Naive thymus-derived CD4-positive, alpha-beta T cell (primary cell): ENCODE data around the gene RNF151. TPM values are rescaled to one million over a fixed set of nuclear protein-coding genes. Genes with fewer than 3 reads are reported as not detected.

ENCODE experiments used
- ATAC-seq: fragments of 150-1000 bp; cut with Tn5 transposase; 2 replicates; pipeline ENCODE4 v1.10.0; 2021; ENCODE audit warnings: mild to moderate bottlenecking, moderate library complexity
- CTCF ChIA-PET: fragments of 350-600 bp; sonication (Branson Sonifier 250); formaldehyde crosslinking; loops from one replicate; lab custom pipeline; 2021; ENCODE audit warnings: antibody characterized with exemption; lab: Charles Lee
- POLR2A ChIA-PET: fragments of 350-600 bp; sonication (Branson Sonifier 250); formaldehyde crosslinking; loops from one replicate; lab custom pipeline; 2021; ENCODE audit warnings: antibody characterized with exemption, inconsistent platforms; lab: Charles Lee
- DNase-seq, 9 donors: peaks; one replicate each; pipeline versions ENCODE4 v3.0.0 to v3.0.0-alpha.2; 2020 to 2022; ENCODE audit warnings: mixed read lengths in 1 of 9
- H3K27ac ChIP-seq: one replicate; pipeline ENCODE4 v1.7.0; 2013; ENCODE audit warnings: mild to moderate bottlenecking, low read depth, low read length, moderate library complexity
- H3K27me3 ChIP-seq, 2 donors: one replicate each; pipeline ENCODE4 v1.7.0; 2013; ENCODE audit warnings: low read length in 2 of 2, mild to moderate bottlenecking in 2 of 2, moderate library complexity in 2 of 2; ENCODE audit not compliant: control insufficient read depth in 2 of 2, insufficient read depth in 2 of 2
- H3K36me3 ChIP-seq, 3 experiments: 1 replicate in 2 of 3; 2 replicates in 1 of 3; pipeline ENCODE4 v1.7.0; 2013; ENCODE audit warnings: low read length in 3 of 3, mild to moderate bottlenecking in 3 of 3, moderate library complexity in 1 of 3; ENCODE audit not compliant: insufficient read depth in 3 of 3, control insufficient read depth in 2 of 3
- H3K4me1 ChIP-seq, 2 donors: one replicate each; pipeline ENCODE4 v1.7.0; 2013; ENCODE audit warnings: low read length in 2 of 2, mild to moderate bottlenecking in 2 of 2, moderate library complexity in 1 of 2; ENCODE audit not compliant: control insufficient read depth in 2 of 2, insufficient read depth in 2 of 2
- H3K4me3 ChIP-seq: 2 replicates; pipeline ENCODE4 v1.7.0; 2013; ENCODE audit warnings: mild to moderate bottlenecking, low read length
- H3K9me3 ChIP-seq, 3 experiments: 1 replicate in 2 of 3; 2 replicates in 1 of 3; pipeline ENCODE4 v1.7.0; 2013; ENCODE audit warnings: low read length in 3 of 3; ENCODE audit not compliant: control insufficient read depth in 2 of 3
- H3K27ac Mint-ChIP-seq, 9 donors: one replicate each; pipeline ENCODE4 v1.8.0; 2020 to 2022; ENCODE audit warnings: mixed read lengths in 9 of 9, mild to moderate bottlenecking in 8 of 9, moderate library complexity in 5 of 9, inconsistent platforms in 2 of 9
- H3K27me3 Mint-ChIP-seq, 5 donors: one replicate each; pipeline ENCODE4 v1.8.0; 2021 to 2022; ENCODE audit warnings: mixed read lengths in 5 of 5, mild to moderate bottlenecking in 1 of 5
- H3K36me3 Mint-ChIP-seq, 5 donors: one replicate each; pipeline ENCODE4 v1.8.0; 2020 to 2022; ENCODE audit warnings: mixed read lengths in 5 of 5, mild to moderate bottlenecking in 3 of 5, inconsistent platforms in 1 of 5
- H3K4me1 Mint-ChIP-seq, 7 donors: one replicate each; pipeline ENCODE4 v1.8.0; 2020 to 2022; ENCODE audit warnings: mixed read lengths in 7 of 7, mild to moderate bottlenecking in 3 of 7, inconsistent platforms in 1 of 7
- H3K4me3 Mint-ChIP-seq, 10 donors: one replicate each; pipeline ENCODE4 v1.8.0; 2020 to 2022; ENCODE audit warnings: mild to moderate bottlenecking in 10 of 10, mixed read lengths in 10 of 10, moderate library complexity in 6 of 10, inconsistent platforms in 2 of 10
- H3K9me3 Mint-ChIP-seq, 11 donors: one replicate each; pipeline ENCODE4 v1.8.0; 2020 to 2022; ENCODE audit warnings: mixed read lengths in 11 of 11, mild to moderate bottlenecking in 4 of 11, inconsistent platforms in 1 of 11, moderate library complexity in 1 of 11
- intact Hi-C, 2 donors: fragments of 100-400 bp; cut with micrococcal nuclease; formaldehyde crosslinking; loops; one replicate each; pipeline ENCODE4 v1.15.1; 2023
- polyA plus RNA-seq, 2 donors: library from polyadenylated mRNA; unstranded; fragments of 300-500 nt; fragmentation: Illumina TruSeq; gene quantifications; one replicate each; pipeline ENCODE4 v1.2.3, GENCODE V29; 2021
- total RNA-seq, 6 experiments: library from RNA in 5 of 6; stranded (reverse) in 5 of 6; gene quantifications; 1 replicate in 5 of 6; 2 replicates in 1 of 6; pipeline ENCODE4 v1.2.3 and lab custom pipeline; 2021 to 2026

The RNF151 gene
- total and polyA plus RNA-seq, 7 experiments from 2014 or later: 0.51 TPM; not detected in 6

- CTCF ChIA-PET: no interaction called here
- H3K4me3 Mint-ChIP-seq: no peak overlapping the region
- intact Hi-C loops: loop anchor here in 1 of 2 donors (10.0 kb wide), 2 partner anchors 241 to 521 kb away; partner anchors contain the start of genes MAPK8IP3 and UQCC4
- peaks cover 4 to 24% (median 9%) of the 10 kb centered on the region in 7 donors for H3K4me1 Mint-ChIP-seq
- no peaks in the 10 kb centered on the region for H3K9me3 ChIP-seq
- H3K4me3 ChIP-seq: no peak overlapping the region
- H3K27ac ChIP-seq: no peak overlapping the region
- H3K36me3 ChIP-seq: peaks cover 0 to 2% (median 0%) of the 10 kb centered on the region in 3 experiments
- no peaks in the 10 kb centered on the region for H3K27me3 Mint-ChIP-seq
- H3K4me1 ChIP-seq: peaks cover 6 to 7% of the 10 kb centered on the region in 2 donors
- no peak for ATAC-seq
- no peaks in the 10 kb centered on the region for H3K9me3 Mint-ChIP-seq
- DNase-seq: no peak
- H3K27me3 ChIP-seq: no peaks in the 10 kb centered on the region
- POLR2A ChIA-PET: interaction anchor here (0.6 to 1.0 kb wide), 3 partner anchors 19 to 210 kb away, joined by 3 to 4 read pairs (median 3); partner anchors contain the start of genes RPS2 and TRAF7
- no peaks in the 10 kb centered on the region for H3K36me3 Mint-ChIP-seq
- H3K27ac Mint-ChIP-seq: peak overlapping the region in 1 of 9 donors; percentile 26
Measured at GRCh38 chr16:1945559-1946391, 20.9 kb upstream of the RNF151 start.

DNA sequence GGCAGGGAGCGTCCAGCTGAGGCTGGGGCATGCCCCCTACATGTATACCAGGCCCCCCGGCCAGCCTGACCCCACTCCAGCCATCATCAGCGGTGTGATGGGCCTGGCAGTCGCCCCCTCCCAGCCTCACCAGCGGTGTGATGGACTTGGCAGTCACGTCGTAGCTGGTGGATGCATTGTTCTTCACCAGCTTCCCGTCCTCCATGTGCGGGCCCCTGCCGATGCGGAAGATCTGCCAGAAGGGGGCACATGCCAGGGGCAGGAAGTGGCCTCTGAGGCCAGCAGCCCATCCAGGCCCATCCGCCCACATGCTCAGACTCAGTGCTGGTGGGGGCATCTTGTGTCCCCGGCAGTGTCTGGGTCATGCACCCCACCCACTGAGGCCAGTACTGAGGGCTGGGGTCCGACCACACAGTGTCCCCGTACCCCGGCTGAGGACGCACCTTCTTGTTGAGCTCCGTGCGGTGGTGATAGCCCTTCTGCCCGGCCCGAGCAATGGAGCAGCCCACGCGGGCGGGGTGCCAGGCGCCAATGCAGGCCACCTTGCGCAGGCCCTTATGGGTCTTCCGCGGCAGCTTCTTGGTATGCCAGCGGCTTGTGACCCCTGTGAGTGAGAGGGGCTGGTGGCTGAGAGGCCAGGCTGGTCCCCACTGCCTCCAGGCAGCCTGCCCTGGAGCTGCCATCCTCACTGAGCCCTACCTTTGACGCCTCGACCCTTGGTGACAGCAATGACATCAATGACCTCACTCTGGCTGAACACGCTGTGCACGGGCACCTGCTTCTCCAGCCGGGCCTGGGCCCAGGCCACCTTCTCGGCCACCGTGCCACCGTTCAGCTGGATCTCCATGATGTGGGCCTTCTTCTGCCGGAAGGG lies 19.9 kb upstream of the RNF151 start:
- Histone ChIP-seq H3K36me3 (no peaks in the 10 kb centered on the region), H3K4me1 (peaks cover 6 to 7% of the 10 kb centered on the region in 2 donors), H3K27ac (no peak overlapping the region), H3K4me3 (no peak overlapping the region), H3K9me3 (no peaks in the 10 kb centered on the region), H3K27me3 (no peaks in the 10 kb centered on the region)
- no peak for DNase-seq
- Mint-ChIP-seq H3K4me3 (no peak overlapping the region), H3K27me3 (no peaks in the 10 kb centered on the region), H3K9me3 (no peaks in the 10 kb centered on the region), H3K36me3 (no peaks in the 10 kb centered on the region), H3K27ac (no peak overlapping the region), H3K4me1 (peaks cover under 1 to 19% (median 9%) of the 10 kb centered on the region in 7 donors)
- ATAC-seq: no peak
- intact Hi-C loops: loop anchor here in 1 of 2 donors (10.0 kb wide), 2 partner anchors 242 to 522 kb away; partner anchors contain the start of genes MAPK8IP3 and UQCC4
- ChIA-PET CTCF (no interaction called here), POLR2A (interaction anchor here (0.5 to 1.0 kb wide), 3 partner anchors 18 to 48 kb away, joined by 3 read pairs; partner anchors contain the start of gene RPS2)

DNA sequence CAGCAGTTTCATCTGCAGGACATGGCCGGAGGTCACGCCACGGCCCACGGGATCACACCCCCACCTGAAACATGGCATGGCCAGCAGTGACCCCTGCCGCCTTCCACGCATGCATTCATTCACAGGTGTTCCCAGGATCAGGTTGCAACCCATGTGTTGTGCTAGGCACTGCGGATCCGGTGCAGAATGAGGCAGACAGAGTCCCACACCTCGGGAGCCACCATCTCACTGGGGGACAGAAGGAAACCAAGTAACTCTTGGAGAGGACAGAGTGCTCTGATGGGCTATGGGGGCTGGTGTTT lies 19.3 kb upstream of the RNF151 start:
- H3K27me3 Mint-ChIP-seq: peaks cover 0 to 2% (median 0%) of the 10 kb centered on the region in 5 donors
- intact Hi-C loops: loop anchor here in 1 of 2 donors (10.0 kb wide), 2 partner anchors 243 to 523 kb away; partner anchors contain the start of genes MAPK8IP3 and UQCC4
- Histone ChIP-seq H3K4me3 (no peak overlapping the region), H3K36me3 (no peaks in the 10 kb centered on the region), H3K27me3 (no peaks in the 10 kb centered on the region), H3K27ac (no peak overlapping the region), H3K9me3 (no peaks in the 10 kb centered on the region), H3K4me1 (peaks cover under 1 to 3% of the 10 kb centered on the region in 2 donors)
- H3K27ac Mint-ChIP-seq: no peak overlapping the region
- ATAC-seq (no peak), DNase-seq (no peak)
- H3K4me1 Mint-ChIP-seq: peaks cover 0 to 13% (median 5%) of the 10 kb centered on the region in 7 donors
- CTCF ChIA-PET: no interaction called here
- no peak overlapping the region for H3K4me3 Mint-ChIP-seq
- H3K36me3 Mint-ChIP-seq: no peaks in the 10 kb centered on the region
- POLR2A ChIA-PET: interaction anchor here (0.5 kb wide), 1 partner anchor 25 kb away, joined by 3 read pairs; no protein-coding TSS in a partner anchor
- H3K9me3 Mint-ChIP-seq: no peaks in the 10 kb centered on the region

GRCh38 chr16:1949507-1949906 lies 17.1 kb upstream of the RNF151 start:
- no peaks in the 10 kb centered on the region for H3K36me3 ChIP-seq
- POLR2A ChIA-PET: interaction anchor here (0.6 to 0.8 kb wide), 3 partner anchors 11 to 222 kb away, joined by 3 to 8 read pairs (median 4); no protein-coding TSS in a partner anchor
- H3K27ac Mint-ChIP-seq: no peak overlapping the region

DNA sequence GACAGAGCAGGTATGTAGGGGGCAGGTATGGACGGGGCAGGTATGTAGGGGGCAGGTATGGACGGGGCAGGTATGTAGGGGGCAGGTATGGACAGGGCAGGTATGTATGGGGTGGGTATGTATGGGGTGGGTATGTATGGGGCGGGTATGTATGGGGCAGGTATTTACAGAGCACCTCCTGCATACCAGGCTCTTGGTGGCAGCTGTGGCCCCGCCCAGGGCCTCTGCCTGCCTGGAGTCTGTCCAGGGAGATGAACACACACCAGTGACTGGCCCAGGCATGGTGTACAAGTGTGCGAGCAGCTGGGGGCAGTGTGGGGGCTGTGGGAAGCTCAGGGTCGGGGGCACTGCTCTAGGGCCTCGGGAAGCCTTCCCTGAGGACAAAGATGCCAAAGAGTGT lies 16.6 kb upstream of the RNF151 start:
- ATAC-seq (no peak), DNase-seq (no peak)
- intact Hi-C loops: no loop called here
- Mint-ChIP-seq H3K4me3 (no peak overlapping the region), H3K36me3 (no peaks in the 10 kb centered on the region), H3K27ac (no peak overlapping the region), H3K4me1 (no peaks in the 10 kb centered on the region), H3K9me3 (no peaks in the 10 kb centered on the region), H3K27me3 (peaks cover 0 to 2% (median 0%) of the 10 kb centered on the region in 5 donors)
- Histone ChIP-seq H3K9me3 (no peaks in the 10 kb centered on the region), H3K27me3 (no peaks in the 10 kb centered on the region), H3K4me3 (no peak overlapping the region), H3K27ac (no peak overlapping the region), H3K36me3 (no peaks in the 10 kb centered on the region), H3K4me1 (no peaks in the 10 kb centered on the region)
- ChIA-PET CTCF (no interaction called here), POLR2A (interaction anchor here (0.6 to 2.3 kb wide), 2 partner anchors 11 to 15 kb away, joined by 3 to 8 read pairs; partner anchors contain the start of gene RPS2)

More at GRCh38 chr16:1949507-1949906, 17.1 kb upstream of the RNF151 start:
- Mint-ChIP-seq H3K27me3 (peaks cover 0 to 2% (median 0%) of the 10 kb centered on the region in 5 donors), H3K36me3 (no peaks in the 10 kb centered on the region), H3K9me3 (no peaks in the 10 kb centered on the region), H3K4me1 (peaks cover 0 to 3% (median 2%) of the 10 kb centered on the region in 7 donors), H3K4me3 (no peak overlapping the region)
- no peak overlapping the region for H3K27ac ChIP-seq
- no peaks in the 10 kb centered on the region for H3K4me1 ChIP-seq
- no peaks in the 10 kb centered on the region for H3K9me3 ChIP-seq
- ATAC-seq (no peak), DNase-seq (no peak)
- no peaks in the 10 kb centered on the region for H3K27me3 ChIP-seq
- H3K4me3 ChIP-seq: no peak overlapping the region
- intact Hi-C loops: loop anchor here in 1 of 2 donors (10.0 kb wide), 2 partner anchors 245 to 525 kb away; partner anchors contain the start of genes MAPK8IP3 and UQCC4
- CTCF ChIA-PET: no interaction called here

GRCh38 chr16:1950559-1950958 lies 16.1 kb upstream of the RNF151 start:
- H3K27me3 ChIP-seq: no peaks in the 10 kb centered on the region
- no peaks in the 10 kb centered on the region for H3K36me3 ChIP-seq
- intact Hi-C loops: no loop called here
- POLR2A ChIA-PET: interaction anchor here (0.6 to 2.3 kb wide), 2 partner anchors 11 to 14 kb away, joined by 3 to 8 read pairs; partner anchors contain the start of gene RPS2
- H3K4me1 ChIP-seq: no peaks in the 10 kb centered on the region
- H3K4me3 Mint-ChIP-seq: no peak overlapping the region
- no peak for ATAC-seq
- no peak overlapping the region for H3K27ac Mint-ChIP-seq
- H3K4me3 ChIP-seq: no peak overlapping the region
- H3K4me1 Mint-ChIP-seq: no peaks in the 10 kb centered on the region
- H3K9me3 Mint-ChIP-seq: no peaks in the 10 kb centered on the region
- no peak for DNase-seq
- peaks cover 0 to 2% (median 0%) of the 10 kb centered on the region in 5 donors for H3K27me3 Mint-ChIP-seq
- H3K27ac ChIP-seq: no peak overlapping the region
- CTCF ChIA-PET: no interaction called here
- no peaks in the 10 kb centered on the region for H3K36me3 Mint-ChIP-seq
- no peaks in the 10 kb centered on the region for H3K9me3 ChIP-seq
